ENCODE data around the gene MAPKAP1. TPM values are rescaled to one million over a fixed set of nuclear protein-coding genes. Genes with fewer than 3 reads are reported as not detected.

MAPKAP1 gene
- total RNA-seq, 2 donors from 2014 or later: 75.3 to 91.6 TPM

- no peaks in the 10 kb centered on the region for H3K27me3 ChIP-seq (ENCODE audit: control insufficient read depth, insufficient read depth, low read length, poor library complexity, severe bottlenecking)
- H3K4me1 Mint-ChIP-seq: peaks cover 18% of the 10 kb centered on the region
- H3K27ac Mint-ChIP-seq: peak overlapping the region; percentile 64
- H3K9ac ChIP-seq (ENCODE audit: extremely low read depth, low read length, poor library complexity, severe bottlenecking): no peak overlapping the region
- DNase-seq: no peak
- no peaks in the 10 kb centered on the region for H3K36me3 ChIP-seq (ENCODE audit: control insufficient read depth, insufficient read depth, low read length)
- no peak overlapping the region for H3K4me3 ChIP-seq (ENCODE audit: low read length)
- H3K27me3 Mint-ChIP-seq (ENCODE audit: insufficient read depth): no peaks in the 10 kb centered on the region
- peaks cover 9% of the 10 kb centered on the region for H3K36me3 Mint-ChIP-seq (ENCODE audit: low read depth)
- no peak overlapping the region for H3K27ac ChIP-seq (ENCODE audit: low read depth, low read length)
- WGBS, 2 experiments (ENCODE audit: insufficient coverage in 1 of 2, insufficient read length in 1 of 2): 80 to 91% methylated on average over 6 to 7 of the region's 7 CpGs
- TF ChIP-seq CTCF (conservative IDR thresholded peaks at IDR 0.05): no peak
- H3K9me3 ChIP-seq (ENCODE audit: control insufficient read depth, low read length): no peaks in the 10 kb centered on the region
- H3K4me3 Mint-ChIP-seq: no peak overlapping the region
- H3K4me1 ChIP-seq (ENCODE audit: control insufficient read depth, insufficient read depth, low read length): no peaks in the 10 kb centered on the region
- no peaks in the 10 kb centered on the region for H3K9me3 Mint-ChIP-seq
Measured at GRCh38 chr9:125644819-125645507, 62.0 kb downstream of the MAPKAP1 start.

GRCh38 chr9:125642311-125642710 is 64.7 kb downstream of the MAPKAP1 start:
- H3K4me1 Mint-ChIP-seq: peaks cover 6% of the 10 kb centered on the region
- Histone ChIP-seq H3K4me3 (ENCODE audit: low read length) (no peak overlapping the region), H3K4me1 (ENCODE audit: control insufficient read depth, insufficient read depth, low read length) (no peaks in the 10 kb centered on the region), H3K27ac (ENCODE audit: low read depth, low read length) (no peak overlapping the region), H3K27me3 (ENCODE audit: control insufficient read depth, insufficient read depth, low read length, poor library complexity, severe bottlenecking) (no peaks in the 10 kb centered on the region), H3K36me3 (ENCODE audit: control insufficient read depth, insufficient read depth, low read length) (no peaks in the 10 kb centered on the region), H3K9me3 (ENCODE audit: control insufficient read depth, low read length) (no peaks in the 10 kb centered on the region), H3K9ac (ENCODE audit: extremely low read depth, low read length, poor library complexity, severe bottlenecking) (no peak overlapping the region)
- no peak for TF ChIP-seq CTCF (conservative IDR thresholded peaks at IDR 0.05)
- H3K27ac Mint-ChIP-seq: no peak overlapping the region
- H3K27me3 Mint-ChIP-seq (ENCODE audit: insufficient read depth): no peaks in the 10 kb centered on the region
- H3K9me3 Mint-ChIP-seq: no peaks in the 10 kb centered on the region
- H3K36me3 Mint-ChIP-seq (ENCODE audit: low read depth): peaks cover 7% of the 10 kb centered on the region
- H3K4me3 Mint-ChIP-seq: no peak overlapping the region
- no peak for DNase-seq
- WGBS, 2 experiments (ENCODE audit: insufficient coverage in 1 of 2, insufficient read length in 1 of 2): 94 to 100% methylated on average over 1 of the region's 1 CpG

GRCh38 chr9:125639057-125639456 is 68.0 kb downstream of the MAPKAP1 start:
- H3K27me3 Mint-ChIP-seq (ENCODE audit: insufficient read depth): no peaks in the 10 kb centered on the region
- peaks cover 13% of the 10 kb centered on the region for H3K4me1 Mint-ChIP-seq
- Histone ChIP-seq H3K4me3 (ENCODE audit: low read length) (no peak overlapping the region), H3K9me3 (ENCODE audit: control insufficient read depth, low read length) (no peaks in the 10 kb centered on the region), H3K9ac (ENCODE audit: extremely low read depth, low read length, poor library complexity, severe bottlenecking) (no peak overlapping the region), H3K36me3 (ENCODE audit: control insufficient read depth, insufficient read depth, low read length) (no peaks in the 10 kb centered on the region), H3K4me1 (ENCODE audit: control insufficient read depth, insufficient read depth, low read length) (peaks cover under 1% of the 10 kb centered on the region), H3K27me3 (ENCODE audit: control insufficient read depth, insufficient read depth, low read length, poor library complexity, severe bottlenecking) (no peaks in the 10 kb centered on the region), H3K27ac (ENCODE audit: low read depth, low read length) (no peak overlapping the region)
- 90 to 97% methylated on average over 2 to 4 of the region's 4 CpGs for WGBS, 2 experiments (ENCODE audit: insufficient coverage in 1 of 2, insufficient read length in 1 of 2)
- H3K4me3 Mint-ChIP-seq: no peak overlapping the region
- no peaks in the 10 kb centered on the region for H3K9me3 Mint-ChIP-seq
- peaks cover 7% of the 10 kb centered on the region for H3K36me3 Mint-ChIP-seq (ENCODE audit: low read depth)
- no peak for DNase-seq
- no peak overlapping the region for H3K27ac Mint-ChIP-seq
- TF ChIP-seq CTCF (conservative IDR thresholded peaks at IDR 0.05): no peak
